HEK293 (cell line): ENCODE results near the gene BLOC1S4.

Experiments
- CTCF ChIA-PET: fragments of 350-600 bp; formaldehyde crosslinking; extraction: SDS; loops from one replicate; lab custom pipeline; 2021; ENCODE audit warnings: antibody characterized with exemption; lab: Yijun Ruan, JAX
- POLR2A ChIA-PET: fragments of 300-600 bp; formaldehyde crosslinking; extraction: SDS; loops from one replicate; lab custom pipeline; 2020; ENCODE audit warnings: antibody characterized with exemption, inconsistent platforms; lab: Yijun Ruan, JAX
- H3K27ac ChIP-seq: fragments of 200-500 bp; sonication (Bioruptor generic); 2 replicates; pipeline ENCODE4 v1.5.1; 2014; ENCODE audit warnings: low read depth, low read length, control low read depth, inconsistent platforms; ENCODE audit errors: extremely low read depth
- H3K36me3 ChIP-seq, 2 experiments: fragments of 200-500 bp in 1 of 2; sonication (Bioruptor generic) in 1 of 2; 1 replicate in 1 of 2; 2 replicates in 1 of 2; pipeline ENCODE4 v1.5.1; 2014 to 2017; ENCODE audit warnings: inconsistent platforms in 2 of 2, low read length in 2 of 2; ENCODE audit not compliant: control insufficient read depth in 2 of 2, insufficient read depth in 1 of 2
- H3K4me1 ChIP-seq: fragments of 200-500 bp; sonication (Bioruptor generic); 2 replicates; pipeline ENCODE4 v1.5.1; 2014; ENCODE audit warnings: mild to moderate bottlenecking, low read length, inconsistent platforms; ENCODE audit not compliant: control insufficient read depth, insufficient read depth
- H3K4me3 ChIP-seq: 2 replicates; pipeline ENCODE4 v1.5.1; 2011; ENCODE audit warnings: low read depth, mild to moderate bottlenecking, control low read depth, low read length, moderate library complexity
- H3K9me3 ChIP-seq: fragments of 200-500 bp; sonication (Bioruptor generic); 2 replicates; pipeline ENCODE4 v1.5.1; 2014; ENCODE audit warnings: low read depth, low read length, inconsistent platforms; ENCODE audit not compliant: control insufficient read depth, insufficient read depth
- RBAK ChIP-seq: fragments of 450-650 bp; formaldehyde crosslinking; IDR thresholded peaks from 2 replicates; pipeline ENCODE4 v1.5.1; 2016; ENCODE audit warnings: missing biosample characterization, missing genetic modification characterization
- SALL2 ChIP-seq: fragments of 450-650 bp; formaldehyde crosslinking; IDR thresholded peaks from 2 replicates; pipeline ENCODE4 v1.5.0; 2017; ENCODE audit warnings: missing biosample characterization, mild to moderate bottlenecking, missing genetic modification characterization, borderline replicate concordance
- SCRT2 ChIP-seq: fragments of 450-650 bp; formaldehyde crosslinking; IDR thresholded peaks from 2 replicates; pipeline ENCODE4 v1.5.1; 2016; ENCODE audit warnings: missing biosample characterization, missing genetic modification characterization
- WT1 ChIP-seq: fragments of 450-650 bp; formaldehyde crosslinking; IDR thresholded peaks from 2 replicates; pipeline ENCODE4 v1.5.1; 2016; ENCODE audit warnings: missing biosample characterization, missing genetic modification characterization
- ZBTB8A ChIP-seq: fragments of 450-650 bp; formaldehyde crosslinking; IDR thresholded peaks from 2 replicates; pipeline ENCODE4 v1.5.1; 2016; ENCODE audit warnings: missing biosample characterization, missing genetic modification characterization
- ZNF221 ChIP-seq: fragments of 450-650 bp; formaldehyde crosslinking; IDR thresholded peaks from 2 replicates; pipeline ENCODE4 v1.5.1; 2017; ENCODE audit warnings: missing biosample characterization, missing genetic modification characterization, borderline replicate concordance
- ZNF335 ChIP-seq: fragments of 450-650 bp; formaldehyde crosslinking; conservative IDR thresholded peaks from 2 replicates; pipeline ENCODE4 v1.5.1; 2016; ENCODE audit warnings: missing biosample characterization, missing genetic modification characterization
- ZNF341 ChIP-seq: fragments of 450-650 bp; formaldehyde crosslinking; IDR thresholded peaks from 2 replicates; pipeline ENCODE4; 2016; ENCODE audit warnings: low read depth, missing biosample characterization, missing genetic modification characterization
- ZNF366 ChIP-seq: fragments of 450-650 bp; formaldehyde crosslinking; conservative IDR thresholded peaks from 2 replicates; pipeline ENCODE4 v1.5.1; 2016; ENCODE audit warnings: missing biosample characterization, missing genetic modification characterization
- ZNF571 ChIP-seq: fragments of 450-650 bp; formaldehyde crosslinking; IDR thresholded peaks from 2 replicates; pipeline ENCODE4 v1.5.0; 2017; ENCODE audit warnings: missing biosample characterization, missing genetic modification characterization
- ZSCAN16 ChIP-seq: fragments of 450-650 bp; formaldehyde crosslinking; IDR thresholded peaks from 2 replicates; pipeline ENCODE4 v1.5.1; 2016; ENCODE audit warnings: missing biosample characterization, missing genetic modification characterization
- TF ChIP-seq, protein P1 (sequence below): fragments of 450-650 bp; formaldehyde crosslinking; optimal IDR thresholded peaks from 2 replicates; pipeline ENCODE3; 2016; ENCODE audit warnings: missing biosample characterization, mild to moderate bottlenecking, missing genetic modification characterization
- TF ChIP-seq, protein P2 (sequence below): fragments of 450-650 bp; formaldehyde crosslinking; IDR thresholded peaks from 2 replicates; pipeline ENCODE4 v1.5.1; 2016; ENCODE audit warnings: missing biosample characterization, missing genetic modification characterization
- TF ChIP-seq, protein P3 (sequence below): fragments of 450-650 bp; formaldehyde crosslinking; IDR thresholded peaks from 2 replicates; pipeline ENCODE4 v1.5.1; 2016; ENCODE audit warnings: missing biosample characterization, missing genetic modification characterization
- TF ChIP-seq, protein P4 (sequence below): fragments of 450-650 bp; formaldehyde crosslinking; IDR thresholded peaks from 2 replicates; pipeline ENCODE4 v1.5.1; 2016; ENCODE audit warnings: missing biosample characterization, missing genetic modification characterization, low read depth
- TF ChIP-seq, protein P5 (sequence below): fragments of 450-650 bp; formaldehyde crosslinking; IDR thresholded peaks from 2 replicates; pipeline ENCODE4 v1.5.1; 2016; ENCODE audit warnings: missing biosample characterization, missing genetic modification characterization
- TF ChIP-seq, protein P6 (sequence below): fragments of 450-650 bp; formaldehyde crosslinking; IDR thresholded peaks from 2 replicates; pipeline ENCODE4 v1.5.1; 2016; ENCODE audit warnings: missing biosample characterization, missing genetic modification characterization
- TF ChIP-seq, protein P7 (sequence below): fragments of 450-650 bp; formaldehyde crosslinking; IDR thresholded peaks from 2 replicates; pipeline ENCODE4 v1.5.0; 2017; ENCODE audit warnings: missing biosample characterization, missing genetic modification characterization, borderline replicate concordance
- TF ChIP-seq, protein P8 (sequence below): fragments of 450-650 bp; formaldehyde crosslinking; IDR thresholded peaks from 2 replicates; pipeline ENCODE4 v1.5.1; 2016; ENCODE audit warnings: missing biosample characterization, missing genetic modification characterization
- TF ChIP-seq, protein P9 (sequence below): IDR thresholded peaks from 2 replicates; pipeline ENCODE4 v1.6.1; 2011; ENCODE audit warnings: mild to moderate bottlenecking, low read depth, low read length, borderline replicate concordance

Gene BLOC1S4

DNA sequence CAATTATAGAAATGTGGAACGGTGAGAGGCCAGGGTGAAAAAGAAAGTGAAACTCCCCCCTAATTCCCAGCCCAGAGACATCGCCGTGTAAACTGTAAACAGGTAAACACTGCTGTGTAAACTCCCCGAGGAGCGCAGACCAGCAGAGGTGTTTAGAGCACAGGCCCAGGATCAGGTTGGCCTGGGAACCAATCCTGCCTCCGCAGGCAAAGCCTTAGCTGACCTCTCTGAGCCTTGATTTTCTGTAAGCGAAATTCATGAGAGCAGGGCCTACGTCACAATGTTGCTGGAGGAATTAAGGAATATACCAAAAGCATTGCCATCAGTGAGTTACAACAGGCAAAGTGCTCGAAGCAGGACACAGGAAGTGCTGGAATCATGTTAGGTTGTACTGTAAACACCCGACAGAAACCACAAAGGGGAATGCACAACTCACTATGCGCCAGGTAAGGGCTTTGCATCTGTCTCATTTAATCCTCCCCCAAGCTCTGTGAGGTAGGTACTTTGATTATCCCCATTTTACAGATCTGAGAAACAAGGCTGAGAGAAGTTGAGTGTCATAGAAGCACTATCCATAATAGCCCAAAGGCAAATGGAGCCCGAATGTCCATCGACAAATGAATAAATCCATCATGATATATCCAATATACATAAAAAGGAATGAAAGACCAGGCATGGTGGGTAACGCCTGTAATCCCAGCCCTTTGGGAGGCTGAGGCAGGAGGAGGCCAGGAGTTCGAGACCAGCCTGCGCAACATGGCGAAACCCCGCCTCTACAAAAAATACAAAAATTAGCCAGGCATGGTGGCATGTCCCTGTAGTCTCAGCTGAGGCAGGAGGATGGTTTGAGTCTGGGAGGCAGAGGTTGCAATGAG lies 35.9 kb downstream of the BLOC1S4 start:
- H3K4me3 ChIP-seq = no peak overlapping the region
- H3K4me1 ChIP-seq = no peaks in the 10 kb centered on the region
- TF ChIP-seq ZNF335 (tag by site-specific recombination) (no peak), RBAK (tag by site-specific recombination) (no peak), WT1 (tag by site-specific recombination) (no peak), SCRT2 (tag by site-specific recombination) (no peak), ZNF366 (tag by site-specific recombination) (no peak), ZNF571 (tag by site-specific recombination) (no peak), ZNF341 (tag by site-specific recombination) (no peak), ZBTB8A (tag by site-specific recombination) (no peak), ZNF221 (tag by site-specific recombination) (no peak), ZSCAN16 (tag by site-specific recombination) (no peak), SALL2 (tag by site-specific recombination) (no peak)
- TF ChIP-seq, protein P1, sequence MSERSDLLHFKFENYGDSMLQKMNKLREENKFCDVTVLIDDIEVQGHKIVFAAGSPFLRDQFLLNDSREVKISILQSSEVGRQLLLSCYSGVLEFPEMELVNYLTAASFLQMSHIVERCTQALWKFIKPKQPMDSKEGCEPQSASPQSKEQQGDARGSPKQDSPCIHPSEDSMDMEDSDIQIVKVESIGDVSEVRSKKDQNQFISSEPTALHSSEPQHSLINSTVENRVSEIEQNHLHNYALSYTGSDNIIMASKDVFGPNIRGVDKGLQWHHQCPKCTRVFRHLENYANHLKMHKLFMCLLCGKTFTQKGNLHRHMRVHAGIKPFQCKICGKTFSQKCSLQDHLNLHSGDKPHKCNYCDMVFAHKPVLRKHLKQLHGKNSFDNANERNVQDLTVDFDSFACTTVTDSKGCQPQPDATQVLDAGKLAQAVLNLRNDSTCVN (tag by site-specific recombination) = no peak
- TF ChIP-seq, protein P2, sequence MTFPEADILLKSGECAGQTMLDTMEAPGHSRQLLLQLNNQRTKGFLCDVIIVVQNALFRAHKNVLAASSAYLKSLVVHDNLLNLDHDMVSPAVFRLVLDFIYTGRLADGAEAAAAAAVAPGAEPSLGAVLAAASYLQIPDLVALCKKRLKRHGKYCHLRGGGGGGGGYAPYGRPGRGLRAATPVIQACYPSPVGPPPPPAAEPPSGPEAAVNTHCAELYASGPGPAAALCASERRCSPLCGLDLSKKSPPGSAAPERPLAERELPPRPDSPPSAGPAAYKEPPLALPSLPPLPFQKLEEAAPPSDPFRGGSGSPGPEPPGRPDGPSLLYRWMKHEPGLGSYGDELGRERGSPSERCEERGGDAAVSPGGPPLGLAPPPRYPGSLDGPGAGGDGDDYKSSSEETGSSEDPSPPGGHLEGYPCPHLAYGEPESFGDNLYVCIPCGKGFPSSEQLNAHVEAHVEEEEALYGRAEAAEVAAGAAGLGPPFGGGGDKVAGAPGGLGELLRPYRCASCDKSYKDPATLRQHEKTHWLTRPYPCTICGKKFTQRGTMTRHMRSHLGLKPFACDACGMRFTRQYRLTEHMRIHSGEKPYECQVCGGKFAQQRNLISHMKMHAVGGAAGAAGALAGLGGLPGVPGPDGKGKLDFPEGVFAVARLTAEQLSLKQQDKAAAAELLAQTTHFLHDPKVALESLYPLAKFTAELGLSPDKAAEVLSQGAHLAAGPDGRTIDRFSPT (tag by site-specific recombination) = no peak
- TF ChIP-seq, protein P3, sequence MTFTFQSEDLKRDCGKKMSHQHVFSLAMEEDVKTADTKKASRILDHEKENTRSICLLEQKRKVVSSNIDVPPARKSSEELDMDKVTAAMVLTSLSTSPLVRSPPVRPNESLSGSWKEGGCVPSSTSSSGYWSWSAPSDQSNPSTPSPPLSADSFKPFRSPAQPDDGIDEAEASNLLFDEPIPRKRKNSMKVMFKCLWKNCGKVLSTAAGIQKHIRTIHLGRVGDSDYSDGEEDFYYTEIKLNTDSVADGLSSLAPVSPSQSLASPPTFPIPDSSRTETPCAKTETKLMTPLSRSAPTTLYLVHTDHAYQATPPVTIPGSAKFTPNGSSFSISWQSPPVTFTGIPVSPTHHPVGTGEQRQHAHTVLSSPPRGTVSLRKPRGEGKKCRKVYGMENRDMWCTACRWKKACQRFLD (tag by site-specific recombination) = no peak
- TF ChIP-seq, protein P4, sequence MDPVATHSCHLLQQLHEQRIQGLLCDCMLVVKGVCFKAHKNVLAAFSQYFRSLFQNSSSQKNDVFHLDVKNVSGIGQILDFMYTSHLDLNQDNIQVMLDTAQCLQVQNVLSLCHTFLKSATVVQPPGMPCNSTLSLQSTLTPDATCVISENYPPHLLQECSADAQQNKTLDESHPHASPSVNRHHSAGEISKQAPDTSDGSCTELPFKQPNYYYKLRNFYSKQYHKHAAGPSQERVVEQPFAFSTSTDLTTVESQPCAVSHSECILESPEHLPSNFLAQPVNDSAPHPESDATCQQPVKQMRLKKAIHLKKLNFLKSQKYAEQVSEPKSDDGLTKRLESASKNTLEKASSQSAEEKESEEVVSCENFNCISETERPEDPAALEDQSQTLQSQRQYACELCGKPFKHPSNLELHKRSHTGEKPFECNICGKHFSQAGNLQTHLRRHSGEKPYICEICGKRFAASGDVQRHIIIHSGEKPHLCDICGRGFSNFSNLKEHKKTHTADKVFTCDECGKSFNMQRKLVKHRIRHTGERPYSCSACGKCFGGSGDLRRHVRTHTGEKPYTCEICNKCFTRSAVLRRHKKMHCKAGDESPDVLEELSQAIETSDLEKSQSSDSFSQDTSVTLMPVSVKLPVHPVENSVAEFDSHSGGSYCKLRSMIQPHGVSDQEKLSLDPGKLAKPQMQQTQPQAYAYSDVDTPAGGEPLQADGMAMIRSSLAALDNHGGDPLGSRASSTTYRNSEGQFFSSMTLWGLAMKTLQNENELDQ (tag by site-specific recombination) = no peak
- TF ChIP-seq, protein P5, sequence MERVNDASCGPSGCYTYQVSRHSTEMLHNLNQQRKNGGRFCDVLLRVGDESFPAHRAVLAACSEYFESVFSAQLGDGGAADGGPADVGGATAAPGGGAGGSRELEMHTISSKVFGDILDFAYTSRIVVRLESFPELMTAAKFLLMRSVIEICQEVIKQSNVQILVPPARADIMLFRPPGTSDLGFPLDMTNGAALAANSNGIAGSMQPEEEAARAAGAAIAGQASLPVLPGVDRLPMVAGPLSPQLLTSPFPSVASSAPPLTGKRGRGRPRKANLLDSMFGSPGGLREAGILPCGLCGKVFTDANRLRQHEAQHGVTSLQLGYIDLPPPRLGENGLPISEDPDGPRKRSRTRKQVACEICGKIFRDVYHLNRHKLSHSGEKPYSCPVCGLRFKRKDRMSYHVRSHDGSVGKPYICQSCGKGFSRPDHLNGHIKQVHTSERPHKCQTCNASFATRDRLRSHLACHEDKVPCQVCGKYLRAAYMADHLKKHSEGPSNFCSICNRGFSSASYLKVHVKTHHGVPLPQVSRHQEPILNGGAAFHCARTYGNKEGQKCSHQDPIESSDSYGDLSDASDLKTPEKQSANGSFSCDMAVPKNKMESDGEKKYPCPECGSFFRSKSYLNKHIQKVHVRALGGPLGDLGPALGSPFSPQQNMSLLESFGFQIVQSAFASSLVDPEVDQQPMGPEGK (tag by site-specific recombination) = no peak
- TF ChIP-seq, protein P6, sequence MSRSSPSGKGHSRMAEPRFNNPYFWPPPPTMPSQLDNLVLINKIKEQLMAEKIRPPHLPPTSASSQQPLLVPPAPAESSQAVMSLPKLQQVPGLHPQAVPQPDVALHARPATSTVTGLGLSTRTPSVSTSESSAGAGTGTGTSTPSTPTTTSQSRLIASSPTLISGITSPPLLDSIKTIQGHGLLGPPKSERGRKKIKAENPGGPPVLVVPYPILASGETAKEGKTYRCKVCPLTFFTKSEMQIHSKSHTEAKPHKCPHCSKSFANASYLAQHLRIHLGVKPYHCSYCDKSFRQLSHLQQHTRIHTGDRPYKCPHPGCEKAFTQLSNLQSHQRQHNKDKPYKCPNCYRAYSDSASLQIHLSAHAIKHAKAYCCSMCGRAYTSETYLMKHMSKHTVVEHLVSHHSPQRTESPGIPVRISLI (tag by site-specific recombination) = no peak
- TF ChIP-seq, protein P7, sequence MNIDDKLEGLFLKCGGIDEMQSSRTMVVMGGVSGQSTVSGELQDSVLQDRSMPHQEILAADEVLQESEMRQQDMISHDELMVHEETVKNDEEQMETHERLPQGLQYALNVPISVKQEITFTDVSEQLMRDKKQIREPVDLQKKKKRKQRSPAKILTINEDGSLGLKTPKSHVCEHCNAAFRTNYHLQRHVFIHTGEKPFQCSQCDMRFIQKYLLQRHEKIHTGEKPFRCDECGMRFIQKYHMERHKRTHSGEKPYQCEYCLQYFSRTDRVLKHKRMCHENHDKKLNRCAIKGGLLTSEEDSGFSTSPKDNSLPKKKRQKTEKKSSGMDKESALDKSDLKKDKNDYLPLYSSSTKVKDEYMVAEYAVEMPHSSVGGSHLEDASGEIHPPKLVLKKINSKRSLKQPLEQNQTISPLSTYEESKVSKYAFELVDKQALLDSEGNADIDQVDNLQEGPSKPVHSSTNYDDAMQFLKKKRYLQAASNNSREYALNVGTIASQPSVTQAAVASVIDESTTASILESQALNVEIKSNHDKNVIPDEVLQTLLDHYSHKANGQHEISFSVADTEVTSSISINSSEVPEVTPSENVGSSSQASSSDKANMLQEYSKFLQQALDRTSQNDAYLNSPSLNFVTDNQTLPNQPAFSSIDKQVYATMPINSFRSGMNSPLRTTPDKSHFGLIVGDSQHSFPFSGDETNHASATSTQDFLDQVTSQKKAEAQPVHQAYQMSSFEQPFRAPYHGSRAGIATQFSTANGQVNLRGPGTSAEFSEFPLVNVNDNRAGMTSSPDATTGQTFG (tag by site-specific recombination) = no peak
- TF ChIP-seq, protein P8, sequence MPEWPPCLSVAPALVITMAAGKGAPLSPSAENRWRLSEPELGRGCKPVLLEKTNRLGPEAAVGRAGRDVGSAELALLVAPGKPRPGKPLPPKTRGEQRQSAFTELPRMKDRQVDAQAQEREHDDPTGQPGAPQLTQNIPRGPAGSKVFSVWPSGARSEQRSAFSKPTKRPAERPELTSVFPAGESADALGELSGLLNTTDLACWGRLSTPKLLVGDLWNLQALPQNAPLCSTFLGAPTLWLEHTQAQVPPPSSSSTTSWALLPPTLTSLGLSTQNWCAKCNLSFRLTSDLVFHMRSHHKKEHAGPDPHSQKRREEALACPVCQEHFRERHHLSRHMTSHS = no peak
- TF ChIP-seq, protein P9, sequence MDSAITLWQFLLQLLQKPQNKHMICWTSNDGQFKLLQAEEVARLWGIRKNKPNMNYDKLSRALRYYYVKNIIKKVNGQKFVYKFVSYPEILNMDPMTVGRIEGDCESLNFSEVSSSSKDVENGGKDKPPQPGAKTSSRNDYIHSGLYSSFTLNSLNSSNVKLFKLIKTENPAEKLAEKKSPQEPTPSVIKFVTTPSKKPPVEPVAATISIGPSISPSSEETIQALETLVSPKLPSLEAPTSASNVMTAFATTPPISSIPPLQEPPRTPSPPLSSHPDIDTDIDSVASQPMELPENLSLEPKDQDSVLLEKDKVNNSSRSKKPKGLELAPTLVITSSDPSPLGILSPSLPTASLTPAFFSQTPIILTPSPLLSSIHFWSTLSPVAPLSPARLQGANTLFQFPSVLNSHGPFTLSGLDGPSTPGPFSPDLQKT = no peak
- H3K27ac ChIP-seq = no peak overlapping the region
- H3K9me3 ChIP-seq = no peaks in the 10 kb centered on the region
- H3K36me3 ChIP-seq = no peaks in the 10 kb centered on the region
- POLR2A ChIA-PET = no interaction called here
- CTCF ChIA-PET = no interaction called here
